Activated CD4-positive, alpha-beta T cell treated with anti-CD3 and anti-CD28 coated beads, Interleukin-2, amount 50 U/mL, for 4 hours (primary cell): Measurements from ENCODE around the gene LPP.

ENCODE experiments used
- DNase-seq, 2 experiments: peaks; one replicate each; pipeline ENCODE4 v3.0.0-alpha.2; 2020

LPP gene

DNA sequence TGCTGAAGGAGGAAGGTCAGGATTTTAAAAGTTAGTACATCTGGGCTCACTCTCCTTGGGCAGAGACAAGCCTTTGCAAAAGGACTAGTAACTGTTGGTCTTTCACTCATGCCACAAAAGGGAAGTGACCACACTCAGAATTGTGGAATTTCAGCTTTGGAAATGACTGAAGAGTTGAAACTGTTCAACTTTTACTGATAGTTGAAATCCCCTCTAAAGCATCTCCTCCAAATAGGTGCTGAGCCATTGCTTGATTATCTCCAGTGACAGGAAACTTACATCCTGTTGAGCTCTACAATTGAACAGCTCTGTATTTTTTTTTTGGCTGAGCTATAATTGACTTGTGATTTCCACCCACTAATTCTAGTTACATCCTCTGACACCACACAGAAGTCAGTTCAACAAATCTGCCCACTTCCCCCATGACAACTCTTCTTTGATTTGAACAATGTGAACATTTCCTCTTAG, 763.0 kb downstream of the LPP start:
- DNase-seq = no peak

DNA sequence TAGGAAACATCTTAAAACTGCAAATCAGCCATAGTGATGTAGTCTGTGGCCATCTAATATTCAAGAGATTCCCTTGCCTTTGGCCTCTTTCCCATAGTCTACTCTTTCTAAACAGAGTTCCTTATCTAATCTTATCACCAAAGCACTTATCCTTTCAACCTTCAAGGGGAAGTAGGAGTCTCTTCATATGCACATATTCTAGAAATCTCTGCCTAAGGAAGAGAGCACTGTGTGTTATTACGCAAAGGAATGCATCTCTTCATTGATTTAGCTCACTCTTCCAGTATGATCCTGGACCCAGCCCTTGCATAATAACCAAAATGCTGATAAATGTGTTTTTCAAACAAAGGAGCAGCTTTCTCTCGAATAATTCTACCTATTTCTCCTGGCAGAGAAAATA, 764.1 kb downstream of the LPP start:
- no peak for DNase-seq

- no peak for DNase-seq
Observed at GRCh38 chr3:188923671-188924070, 769.7 kb downstream of the LPP start.

DNA sequence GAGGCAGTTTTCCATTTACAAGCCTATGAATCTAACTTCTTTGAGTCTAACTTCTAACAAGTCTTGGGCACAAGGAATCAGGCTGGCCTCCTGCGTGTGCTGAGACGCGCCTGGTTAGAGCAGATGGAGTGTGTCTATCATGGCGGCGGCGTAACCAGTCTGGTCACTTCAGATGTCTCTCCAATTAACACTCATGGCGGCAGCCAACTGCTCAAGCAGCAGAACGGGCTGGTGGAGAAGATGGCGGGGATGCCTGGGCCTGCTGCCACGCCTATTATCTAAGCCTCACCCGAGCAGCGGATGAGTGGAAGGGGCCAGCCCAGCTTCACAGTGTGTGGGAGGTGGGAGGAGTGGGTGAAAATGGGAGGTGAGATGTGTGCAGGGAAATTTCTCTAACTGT, 771.4 kb downstream of the LPP start:
- no peak for DNase-seq

DNA sequence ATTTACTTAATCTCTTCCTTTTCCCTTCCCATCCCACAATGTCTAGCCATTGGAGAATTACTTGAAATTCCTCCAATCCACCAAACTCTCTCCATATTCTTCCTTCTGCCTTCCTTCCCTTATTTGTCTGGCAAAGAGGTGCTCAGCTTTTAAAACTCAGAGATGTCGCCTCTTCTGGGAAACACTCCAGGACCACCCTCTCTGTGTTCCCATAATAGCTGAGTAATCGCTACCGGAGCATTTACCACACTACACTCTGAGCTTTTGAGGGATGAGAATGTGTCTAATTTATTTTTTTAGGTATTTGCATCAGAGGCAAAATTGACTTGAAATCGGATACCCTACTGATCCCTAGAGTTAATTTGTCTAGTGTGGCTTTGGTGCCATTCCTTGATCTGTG, 772.2 kb downstream of the LPP start:
- no peak for DNase-seq

DNA sequence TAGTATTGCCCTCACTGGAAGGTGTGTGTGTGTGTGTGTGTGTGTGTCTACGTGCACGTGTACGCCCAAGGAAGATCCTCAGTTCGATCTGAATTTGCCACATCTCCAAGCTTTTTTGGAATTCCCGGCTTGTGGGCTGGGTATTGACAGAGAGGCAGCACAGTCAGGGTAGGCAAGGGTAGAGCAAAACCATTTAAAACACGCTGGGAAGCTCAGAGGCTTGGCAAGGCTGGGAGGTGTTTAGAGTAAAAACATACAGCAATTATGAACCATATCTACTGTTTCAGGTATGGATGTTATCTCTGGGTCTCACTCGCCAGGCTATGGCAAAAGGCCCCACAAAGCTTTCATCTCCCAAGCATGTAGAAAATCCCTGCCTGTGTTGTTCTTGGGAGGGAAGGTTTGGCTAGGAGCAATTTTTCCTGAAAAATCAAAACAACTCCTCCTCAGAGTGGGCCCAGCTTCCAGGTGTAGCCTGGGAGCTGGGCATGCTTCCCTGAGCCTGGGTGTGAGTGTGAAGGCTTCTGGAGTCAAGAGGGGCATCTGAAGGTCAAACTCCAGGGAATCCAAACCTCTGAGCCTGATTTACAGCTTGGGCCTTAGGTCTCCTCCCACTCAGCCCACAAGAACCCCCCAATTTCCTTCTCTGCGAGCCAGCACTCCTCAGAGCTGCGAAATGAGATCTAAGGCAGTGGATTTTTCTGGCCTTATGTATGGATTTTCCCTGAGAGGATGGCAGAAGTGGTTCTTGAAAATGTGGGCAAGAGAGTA, 773.0 kb downstream of the LPP start:
- DNase-seq = no peak

DNA sequence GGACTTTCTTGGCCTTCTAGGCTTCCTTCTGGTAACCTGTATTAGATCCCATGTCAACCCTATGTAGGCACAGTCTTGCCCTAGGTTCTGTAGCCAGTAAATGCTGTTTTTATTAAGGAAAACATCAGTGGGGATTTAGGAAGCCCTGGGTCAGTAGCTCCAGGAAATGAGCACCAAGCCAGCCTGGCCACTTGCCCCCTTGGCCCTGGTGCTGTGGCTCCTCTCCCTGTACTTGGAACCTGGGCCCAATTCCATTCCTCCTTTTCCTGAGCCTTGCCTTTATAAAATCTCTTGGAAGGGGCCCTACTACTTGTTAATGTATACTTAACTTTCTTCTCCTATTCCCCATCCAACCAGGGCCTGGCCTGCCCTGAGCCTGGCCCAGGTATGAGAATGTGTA, 774.0 kb downstream of the LPP start:
- no peak for DNase-seq

DNA sequence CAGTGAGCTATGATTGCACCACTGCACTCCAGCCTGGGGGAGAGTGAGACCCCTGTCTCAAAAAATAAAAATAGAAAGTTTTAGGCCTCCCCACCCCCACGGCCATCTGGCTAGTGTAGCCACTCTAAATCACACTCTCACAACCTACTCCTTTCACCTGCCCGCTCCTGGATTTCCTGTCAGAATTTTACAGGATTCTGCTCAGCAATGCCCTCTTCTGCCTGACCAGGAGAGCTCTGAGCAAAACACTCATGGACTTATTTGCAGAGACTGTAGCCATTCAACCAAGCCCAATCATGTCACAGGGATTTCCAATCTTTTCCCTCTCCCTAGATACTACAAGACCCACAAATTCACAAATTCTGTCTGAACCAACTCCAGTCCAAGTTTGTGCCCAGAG, 775.2 kb downstream of the LPP start:
- no peak for DNase-seq

DNA sequence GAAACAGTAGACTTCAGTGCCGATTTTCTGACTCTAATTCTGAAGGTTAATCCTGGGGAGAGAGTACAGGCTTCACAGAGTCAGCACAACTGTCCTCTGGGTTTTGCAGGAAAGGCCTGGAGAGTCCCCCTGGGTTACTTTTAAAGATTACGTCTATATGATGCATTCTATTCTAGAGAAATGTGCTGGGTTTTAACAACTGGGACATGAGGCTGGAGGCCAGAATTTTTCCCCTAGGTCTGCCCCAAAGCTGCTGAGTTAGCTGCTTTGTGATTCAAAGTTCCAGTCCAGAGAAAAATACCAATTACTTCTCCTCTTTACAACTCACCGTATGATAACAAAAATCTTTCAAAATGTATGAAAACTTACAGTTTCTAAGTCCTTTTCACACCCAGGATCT, 777.1 kb downstream of the LPP start:
- no peak for DNase-seq

DNA sequence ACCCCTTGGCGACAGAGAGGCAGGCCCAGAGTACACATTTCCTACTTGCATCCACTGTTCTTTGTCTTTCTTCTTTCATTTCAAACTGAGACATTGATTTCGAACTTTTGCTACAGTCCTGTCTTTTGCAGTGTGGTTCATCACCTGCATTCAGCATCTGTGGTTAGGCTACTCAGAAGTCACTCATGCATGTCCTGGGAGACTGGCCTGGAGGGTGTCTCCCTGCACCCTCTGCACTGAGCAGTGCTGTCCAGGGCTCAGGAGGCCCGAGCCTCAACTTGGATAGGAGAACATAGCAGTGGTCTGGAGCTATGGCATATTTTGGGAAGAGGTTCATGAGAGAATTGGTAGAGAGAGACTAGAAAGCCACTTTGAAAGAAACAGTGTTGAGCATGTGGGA, 777.6 kb downstream of the LPP start:
- DNase-seq = no peak

DNA sequence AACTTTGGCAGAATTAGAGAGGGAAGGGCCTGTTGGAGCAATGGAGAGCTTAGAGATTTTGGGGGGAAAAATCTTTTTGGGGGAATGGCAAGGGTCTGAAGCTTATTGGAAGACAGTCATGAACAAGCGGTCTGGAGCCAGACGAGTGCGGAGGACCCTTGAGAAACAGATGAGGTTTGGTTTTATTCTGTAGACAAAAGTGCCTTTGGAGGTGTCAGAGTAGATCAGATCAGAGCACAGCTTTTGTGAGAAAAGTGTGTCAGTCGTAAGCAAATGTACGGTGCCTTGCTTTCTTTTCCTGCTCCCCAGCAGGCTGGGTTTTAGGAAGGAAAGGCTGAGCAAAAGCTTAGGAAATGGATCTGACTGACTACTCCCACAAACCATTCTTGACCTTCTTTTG, 781.0 kb downstream of the LPP start:
- no peak for DNase-seq

- DNase-seq = no peak
Observed at GRCh38 chr3:188936597-188937107, 782.7 kb downstream of the LPP start.

DNA sequence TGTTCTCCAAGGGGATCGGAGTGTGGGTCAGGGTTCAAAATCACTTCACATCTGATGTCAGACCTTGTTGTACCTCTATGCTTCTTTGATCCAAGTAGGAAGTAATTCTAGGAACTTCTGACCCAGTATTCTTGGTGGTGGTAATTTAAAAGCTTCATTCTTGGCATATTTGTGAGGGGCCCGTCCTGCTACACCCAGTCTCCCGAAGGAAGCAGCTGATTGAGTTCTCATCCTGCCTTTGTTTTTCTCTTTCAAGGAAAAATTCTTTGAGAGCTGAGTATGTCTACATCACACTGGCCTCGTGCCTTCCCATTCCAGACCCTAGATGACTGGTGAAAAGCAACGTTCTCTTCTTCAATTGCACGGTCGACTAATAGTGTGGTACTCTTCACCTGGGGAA, 783.4 kb downstream of the LPP start:
- DNase-seq = no peak

DNA sequence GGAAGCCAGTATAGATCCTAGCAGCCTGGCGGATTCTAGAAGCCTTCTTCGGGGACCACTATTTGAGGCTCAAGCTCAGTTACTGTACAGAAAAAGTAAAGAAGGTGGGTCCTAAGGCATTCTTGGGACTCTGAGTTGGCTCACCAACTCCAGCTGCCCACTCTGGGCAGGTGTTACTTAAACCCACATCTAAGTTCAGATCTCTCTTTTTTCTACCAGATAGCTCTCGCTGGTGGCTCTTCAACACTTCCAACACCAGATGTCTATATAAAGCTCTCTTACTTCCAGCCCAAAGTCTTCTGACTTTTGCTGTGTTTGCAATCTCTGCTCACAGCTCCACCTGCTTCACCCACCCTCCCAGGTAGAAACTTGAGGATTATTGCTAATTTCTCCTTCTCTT, 785.0 kb downstream of the LPP start:
- no peak for DNase-seq

GRCh38 chr3:188939814-188940572, 786.0 kb downstream of the LPP start:
- DNase-seq = no peak
